ENCODE measurements around the gene TMED4.
A peak's percentile ranks its signal among the peaks of the same experiment; 100 is the strongest.
"Not testable (repeated sequence)": the region's sequence is repeated elsewhere in the genome, so short reads cannot be mapped to it uniquely, and the experiment has no call there.

TMED4 gene

DNA sequence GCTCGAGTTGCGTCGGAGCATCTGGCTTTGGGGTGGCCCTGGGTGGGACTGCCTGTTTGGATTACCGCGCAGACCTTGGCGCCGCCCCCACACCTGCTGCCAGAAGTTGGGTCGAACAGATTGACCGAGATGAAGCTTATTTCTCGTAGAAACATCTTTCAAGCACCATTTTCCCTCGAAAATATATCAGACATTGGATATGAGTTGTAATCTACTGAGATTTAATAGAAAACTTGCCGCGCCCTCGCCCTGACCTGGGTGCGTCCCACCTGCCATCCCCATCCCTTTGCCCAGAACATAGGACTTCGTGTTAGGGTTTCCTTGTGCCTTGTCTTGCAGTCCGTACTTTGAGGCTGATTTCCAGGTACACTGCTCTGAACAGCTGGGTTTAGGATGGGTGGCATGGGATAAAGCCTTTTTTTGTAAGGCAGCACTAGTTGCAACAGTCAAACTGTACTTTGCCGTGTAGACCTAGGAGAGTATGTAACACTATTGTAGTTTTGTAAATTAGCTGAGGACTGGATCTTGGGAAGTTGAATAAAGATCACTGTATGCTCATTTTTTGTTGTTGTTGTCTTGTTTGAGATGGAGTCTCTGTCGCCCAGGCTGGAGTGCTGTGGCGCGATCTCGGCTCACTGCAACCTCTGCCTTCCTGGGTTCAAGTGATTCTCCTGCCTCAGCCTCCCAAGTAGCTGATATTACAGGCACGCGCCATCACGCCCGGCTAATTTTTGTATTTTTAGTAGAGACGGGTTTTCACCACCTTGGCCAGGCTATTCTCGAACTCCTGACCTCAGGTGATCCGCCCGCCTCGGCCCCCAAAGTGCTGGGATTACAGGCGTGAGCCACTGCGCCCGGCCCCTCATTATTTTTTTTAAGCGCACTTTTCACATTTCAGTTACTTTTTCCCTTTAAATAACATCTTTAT, 25.4 kb upstream of the TMED4 start:
- no peak for DNase-seq

DNA sequence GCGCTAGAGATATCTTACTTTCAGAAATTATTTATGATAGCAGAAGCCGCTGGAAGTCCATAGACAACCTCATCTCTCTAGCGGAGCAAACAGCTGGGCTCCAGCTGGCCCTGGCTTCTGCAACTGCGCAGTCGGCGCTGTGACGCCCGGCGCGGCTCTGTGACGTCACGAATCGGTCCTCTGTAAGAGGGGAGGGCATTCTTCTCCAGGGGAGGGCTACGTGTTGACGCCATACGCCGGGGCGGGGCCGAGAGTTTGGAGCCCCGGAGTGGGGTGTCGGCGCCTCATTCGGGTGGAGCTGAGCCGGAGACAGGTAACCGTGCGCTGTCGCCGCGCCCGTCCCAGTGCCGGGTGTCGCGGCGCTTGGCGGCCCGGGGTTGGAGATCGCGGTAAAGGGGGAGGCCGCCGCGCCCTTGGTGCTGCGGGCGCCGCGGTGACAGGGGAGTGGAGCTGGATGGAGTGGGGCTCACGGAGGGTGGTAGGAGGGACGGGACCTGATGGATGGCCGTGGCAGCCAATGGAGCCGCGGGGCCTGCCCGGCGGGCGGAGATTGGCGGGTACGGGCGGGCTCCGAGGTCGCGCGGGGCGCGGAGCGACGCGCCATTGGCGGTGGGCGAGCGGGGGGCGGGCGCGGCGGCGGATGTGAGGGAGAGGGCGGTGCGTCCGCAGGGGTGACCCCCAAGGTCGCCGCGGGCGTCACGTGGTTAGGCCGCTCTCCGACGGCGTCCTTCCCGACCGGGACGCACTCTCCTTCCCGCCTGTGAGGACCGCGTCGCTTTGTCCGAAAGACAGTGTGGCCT, 24.5 kb upstream of the TMED4 start, which contains the start of gene OGDH:
OGDH (plus strand) TSS at position 287 of the 800 bp plus-strand sequence. CDS start 17,717 bp downstream, outside the sequence.
- DNase-seq = peak; percentile 99

DNA sequence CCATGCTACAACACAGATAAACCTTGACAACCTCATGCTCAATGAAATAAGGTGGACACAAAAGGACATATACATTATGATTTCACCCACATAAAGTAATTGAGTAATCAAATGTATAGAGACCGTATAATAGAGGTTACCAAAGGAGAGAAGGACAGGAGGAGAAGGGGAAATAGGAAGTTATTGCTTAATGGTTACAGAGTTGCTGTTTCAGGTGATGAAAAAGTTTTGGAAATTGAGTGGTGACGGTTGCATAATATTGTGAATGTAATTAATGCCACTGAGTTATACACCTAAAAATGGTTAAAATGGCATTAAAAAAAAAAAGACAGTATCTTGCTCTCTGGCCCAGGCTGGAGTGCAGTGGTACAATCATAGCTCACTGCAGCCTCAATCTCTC, 22.9 kb upstream of the TMED4 start:
- DNase-seq = no peak

DNA sequence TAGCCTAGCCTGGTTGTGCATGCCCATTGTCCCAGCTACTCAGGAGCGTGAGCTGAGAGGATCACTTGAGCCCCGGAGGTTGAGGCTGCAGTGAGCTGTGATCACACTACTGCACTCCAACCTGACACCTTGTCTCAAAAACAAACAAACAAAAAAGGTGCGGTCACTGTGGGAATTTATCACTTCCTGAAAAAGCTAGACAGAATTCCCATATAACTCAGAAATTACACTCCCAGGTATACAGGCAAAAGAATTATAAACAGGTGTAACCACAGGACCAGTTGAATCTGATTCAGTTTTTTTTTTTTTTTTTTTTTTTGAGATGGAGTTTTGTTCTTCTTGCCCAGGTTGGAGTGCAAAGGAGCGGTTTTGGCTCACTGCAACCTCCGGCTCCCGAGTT, 21.2 kb upstream of the TMED4 start:
- DNase-seq = no peak

DNA sequence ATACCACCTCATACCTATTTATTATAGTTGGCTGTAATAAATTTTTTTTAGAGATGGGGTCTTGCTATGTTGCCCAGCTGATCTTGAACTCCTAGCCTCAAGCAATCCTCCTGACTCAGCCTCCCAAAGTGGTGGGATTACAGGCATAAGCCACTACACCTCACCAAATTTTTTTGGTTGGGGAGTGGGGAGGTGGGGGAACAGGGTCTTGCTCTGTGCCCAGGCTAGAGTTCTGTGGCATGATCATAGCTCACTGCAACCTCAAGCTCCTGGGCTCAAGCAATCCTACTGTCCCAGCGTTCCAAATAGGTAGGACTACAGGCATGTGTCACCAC, 20.5 kb upstream of the TMED4 start:
- no peak for DNase-seq

DNA sequence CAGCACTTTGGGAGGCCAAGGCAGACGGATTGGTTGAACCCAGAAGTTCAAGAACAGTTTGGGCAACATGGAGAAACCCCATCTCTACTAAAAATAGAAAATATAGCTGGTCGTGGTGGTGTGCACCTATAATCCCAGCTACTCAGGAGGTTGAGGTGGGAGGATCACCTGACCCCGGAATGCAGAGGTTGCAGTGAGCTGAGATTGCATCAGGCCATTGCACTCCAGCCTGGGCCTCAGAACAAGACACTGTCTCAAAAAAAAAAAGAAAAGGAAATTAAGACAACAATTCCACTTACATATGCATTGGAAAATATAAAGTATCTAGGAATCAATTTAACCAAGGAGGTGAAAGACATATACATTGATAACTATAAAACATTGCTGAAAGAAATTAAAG, 17.2 kb upstream of the TMED4 start:
- DNase-seq = no peak

DNA sequence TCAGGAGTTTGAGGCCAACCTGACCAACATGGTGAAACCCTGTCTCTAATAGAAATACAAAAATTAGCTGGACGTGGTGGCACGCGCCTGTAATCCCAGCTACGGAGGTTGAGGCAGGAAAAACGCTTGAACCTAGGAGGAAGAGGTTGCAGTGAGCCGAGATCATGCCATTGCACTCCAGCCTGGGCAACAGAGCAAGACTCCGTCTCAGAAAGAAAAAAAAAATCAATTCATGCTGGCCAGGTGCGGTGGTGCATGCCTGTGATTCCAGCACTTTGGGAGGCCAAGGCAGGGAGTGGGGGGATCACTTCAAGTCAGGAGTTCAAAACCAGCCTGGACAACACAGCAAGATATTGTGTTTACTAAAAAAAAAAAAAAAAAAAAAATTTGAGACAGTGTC, 15.2 kb upstream of the TMED4 start:
- DNase-seq = not testable (repeated sequence)

DNA sequence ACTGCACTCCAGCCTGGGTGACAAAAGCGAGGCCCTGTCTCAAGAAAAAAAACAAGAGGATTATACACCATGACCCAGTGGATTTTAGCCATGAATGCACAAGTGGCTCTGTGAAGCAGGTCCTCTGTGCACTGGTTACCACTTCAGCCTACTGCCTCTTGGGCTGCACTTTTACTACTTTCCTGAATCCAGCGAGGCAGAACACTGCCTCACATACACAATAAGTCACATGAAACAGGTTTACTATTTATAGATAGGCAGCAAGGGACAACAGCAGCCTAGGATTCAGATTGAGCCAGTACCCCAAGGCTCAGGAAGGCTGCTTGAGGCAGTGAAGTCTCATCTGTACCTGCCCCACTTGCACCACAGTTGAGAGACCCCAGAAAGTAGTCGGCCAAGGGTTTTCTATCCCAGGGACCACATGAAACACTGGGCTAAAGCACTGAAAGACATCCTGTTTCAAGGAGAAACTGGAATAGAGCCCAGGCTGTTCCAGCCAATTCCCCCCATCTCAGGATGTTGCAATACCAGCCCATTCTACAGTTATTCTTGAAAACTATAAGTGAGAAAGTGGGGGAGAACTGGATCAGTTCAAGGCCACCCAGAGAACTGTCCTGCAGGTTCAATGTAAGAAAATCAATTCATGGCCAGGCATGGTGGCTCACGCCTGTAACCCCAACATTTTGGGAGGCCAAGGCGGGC, 14.1 kb upstream of the TMED4 start:
- DNase-seq = no peak

DNA sequence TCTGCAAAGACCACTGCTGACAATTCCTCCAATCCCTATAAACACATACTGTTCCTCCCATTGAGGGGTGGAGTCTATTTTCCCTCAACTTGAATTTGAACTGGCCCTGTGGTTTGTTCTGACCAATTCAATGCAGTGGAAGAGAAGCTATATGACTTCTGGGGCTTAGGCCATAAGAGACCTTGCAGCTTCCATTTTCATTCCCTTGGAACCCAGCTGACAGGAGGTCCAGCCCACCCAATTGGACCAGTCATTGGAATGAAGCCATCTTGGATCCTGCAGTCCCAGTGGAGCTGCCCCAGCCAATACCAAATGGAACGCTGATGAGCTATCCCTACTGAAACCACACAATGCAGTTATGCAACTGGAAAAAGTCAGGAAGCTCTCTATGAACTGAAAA, 8.9 kb upstream of the TMED4 start:
- DNase-seq = no peak

DNA sequence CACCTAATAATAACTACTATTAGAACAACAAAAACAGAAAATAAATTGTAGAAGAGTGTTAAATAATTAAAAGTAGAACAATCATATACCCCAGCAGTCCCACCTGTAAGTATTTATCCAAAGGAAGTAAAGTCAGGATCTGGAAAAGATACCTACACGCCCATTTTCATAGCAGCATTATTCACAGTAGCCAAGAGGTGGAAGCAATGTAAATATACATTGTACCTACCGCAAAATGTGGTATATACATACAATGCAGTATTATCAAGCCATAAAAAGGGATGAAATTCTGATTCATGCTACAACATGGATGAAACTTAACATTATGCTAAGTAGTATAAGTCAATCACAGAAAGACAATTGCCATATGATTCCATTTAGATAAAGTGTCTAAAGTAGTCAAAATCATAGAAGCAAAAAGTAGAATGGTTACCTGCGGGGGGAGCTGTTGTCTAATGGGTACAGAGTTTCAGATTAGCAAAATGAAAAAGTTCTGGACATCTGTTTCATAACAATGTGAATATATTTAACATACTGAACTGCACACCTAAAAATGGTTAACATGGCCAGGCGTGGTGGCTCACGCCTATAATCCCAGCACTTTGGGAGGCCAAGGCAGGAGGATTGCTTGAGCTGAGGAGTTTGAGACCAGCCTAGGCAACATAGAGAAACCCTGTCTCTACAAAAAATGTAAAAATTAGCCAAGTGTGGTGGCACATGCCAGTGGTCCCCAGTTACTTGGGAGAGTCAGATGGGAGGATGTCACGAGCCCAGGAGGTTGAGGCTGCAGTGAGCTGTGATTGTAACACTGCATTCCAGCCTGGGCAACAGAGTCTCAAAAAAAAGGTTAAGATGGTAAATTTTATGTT, 6.0 kb upstream of the TMED4 start:
- no peak for DNase-seq

DNA sequence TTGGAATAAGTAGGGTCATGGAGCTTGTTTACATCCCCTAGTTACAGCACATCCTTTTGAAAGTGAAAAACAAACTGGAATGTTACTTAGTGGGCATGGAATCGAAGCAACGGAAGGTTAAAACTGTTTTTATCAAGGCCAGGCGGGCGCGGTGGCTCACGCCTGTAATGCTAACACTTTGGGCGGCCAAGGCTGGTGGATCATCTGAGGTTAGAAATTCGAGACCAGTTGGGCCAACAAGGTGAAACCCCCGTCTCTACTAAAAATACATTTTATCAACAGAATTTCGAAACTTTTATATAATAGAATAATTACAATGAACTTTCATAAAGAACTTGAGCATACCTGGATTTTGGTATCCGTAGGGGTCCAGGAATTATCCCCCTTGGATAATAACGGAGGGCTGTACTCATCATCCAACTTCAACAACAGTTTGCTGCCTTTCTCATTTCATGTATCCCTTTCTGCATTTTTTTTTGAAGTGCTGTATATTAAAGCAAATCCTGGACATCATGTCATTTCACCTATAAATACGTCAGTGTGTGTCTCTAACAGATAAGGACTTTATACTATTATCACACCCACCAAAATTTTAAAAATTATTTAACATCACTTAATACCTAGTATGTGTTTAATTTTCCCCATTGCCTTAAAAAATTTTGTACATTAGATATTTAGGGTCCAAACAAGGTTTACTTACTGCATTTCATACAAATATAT, 1.3 kb upstream of the TMED4 start:
- DNase-seq = no peak

DNA sequence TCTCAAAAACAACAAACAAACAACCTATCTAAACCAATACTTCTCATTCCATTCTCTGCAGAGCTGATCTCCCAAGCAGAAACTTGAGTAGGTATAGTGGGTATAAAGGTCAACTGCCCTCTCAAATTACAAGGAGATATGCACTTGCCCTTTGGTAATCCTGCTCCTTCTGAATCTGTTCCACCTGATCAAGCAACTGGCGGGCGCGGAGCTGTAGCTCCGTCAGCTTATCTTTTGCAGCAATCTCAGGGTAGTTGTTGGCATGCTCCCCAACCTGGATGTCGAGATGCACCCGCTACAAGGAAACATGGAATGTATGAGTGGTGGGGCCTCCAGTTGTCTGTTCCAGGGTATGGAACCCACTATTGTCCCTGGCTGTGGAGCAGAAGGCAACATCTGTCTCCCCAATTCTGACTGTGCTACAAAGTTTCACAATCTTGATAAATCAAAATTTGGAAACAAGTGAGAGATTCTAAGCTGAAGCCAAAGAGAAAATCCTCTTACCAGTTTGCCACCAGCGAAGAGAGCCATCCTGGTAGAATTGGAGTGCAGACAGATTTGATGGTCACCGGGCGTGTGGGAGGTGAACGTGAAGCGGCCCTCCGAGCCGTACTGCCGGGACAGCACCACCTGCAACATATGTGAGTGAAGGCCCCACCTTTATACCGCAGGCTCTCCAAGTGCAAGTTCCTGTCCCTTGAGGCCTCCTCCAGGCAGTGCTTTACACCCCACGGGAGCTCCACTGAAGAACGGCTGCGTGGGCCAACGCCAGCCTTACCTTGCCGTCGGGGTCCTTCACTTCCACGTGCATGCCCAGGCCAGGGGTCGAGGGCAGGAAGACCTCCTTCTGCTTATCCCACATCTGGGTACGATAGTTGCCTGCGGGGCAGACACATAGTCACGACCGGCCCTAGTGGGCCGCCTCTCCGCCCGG, 819 bp downstream of the TMED4 start:
- peak; percentile 57 for DNase-seq

DNA sequence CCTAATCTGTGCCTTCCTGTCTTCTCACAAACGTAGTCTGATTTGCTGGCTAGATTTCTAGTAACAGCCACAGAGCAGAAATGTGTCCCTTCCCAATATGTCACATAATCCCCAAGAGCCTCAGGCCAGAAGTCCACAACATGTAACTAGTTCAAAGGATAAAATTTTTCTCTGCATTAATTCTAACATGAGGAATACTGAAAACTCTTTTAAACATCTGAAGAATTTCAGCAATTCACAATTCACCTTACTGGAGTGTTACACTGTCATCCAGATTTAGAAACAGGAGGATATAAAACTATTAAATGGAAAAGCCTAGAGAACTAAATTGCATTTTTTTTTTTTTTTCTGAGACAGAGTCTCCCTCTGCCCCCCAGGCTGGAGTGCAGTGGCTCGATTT, 5.8 kb downstream of the TMED4 start:
- DNase-seq = no peak

DNA sequence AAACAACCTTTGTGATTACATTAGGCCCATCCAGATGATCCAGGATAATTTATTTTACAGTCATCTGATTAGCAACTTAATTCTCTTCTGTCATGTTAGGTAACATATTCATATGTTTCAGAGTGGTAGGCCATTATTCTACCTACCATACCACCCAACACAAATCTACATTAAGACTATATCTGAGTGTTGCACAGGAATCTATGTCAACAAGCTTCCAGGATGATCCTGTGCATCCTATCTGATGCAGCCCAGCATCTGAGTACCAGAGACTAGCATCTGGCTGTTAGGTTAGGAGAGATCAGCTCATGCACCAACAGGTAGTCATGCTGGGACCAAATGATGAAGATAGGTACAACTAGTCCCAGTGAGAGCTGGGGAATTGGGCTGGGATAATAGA, 7.0 kb downstream of the TMED4 start:
- DNase-seq = no peak

DNA sequence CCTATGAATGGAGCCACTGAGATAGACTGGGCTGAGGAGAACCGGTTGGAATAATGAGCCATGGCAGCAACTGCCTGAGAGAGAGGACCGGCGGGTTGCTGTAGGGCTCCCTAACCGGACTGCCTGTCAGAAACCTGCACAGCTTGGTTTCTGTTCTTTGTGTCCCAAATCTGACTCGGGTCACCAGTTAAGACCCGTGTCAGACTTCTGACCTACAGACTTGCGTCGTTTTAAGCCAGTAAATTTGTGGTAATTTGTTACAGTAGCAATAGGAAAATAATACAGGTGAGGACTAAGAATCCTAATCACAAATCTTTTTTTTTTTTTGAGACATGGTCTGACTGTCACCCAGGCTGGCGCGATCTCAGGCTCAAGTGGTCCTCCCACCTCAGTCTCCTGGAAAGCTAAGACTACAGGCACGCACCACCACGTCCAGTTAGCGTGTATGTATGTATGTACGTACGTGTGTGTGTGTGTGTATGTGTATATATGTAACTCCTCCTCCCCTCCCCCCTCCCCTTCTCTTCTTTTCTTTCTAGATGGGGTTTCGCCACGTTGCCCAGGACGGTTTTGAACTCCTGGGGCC, 7.7 kb downstream of the TMED4 start:
- no peak for DNase-seq

DNA sequence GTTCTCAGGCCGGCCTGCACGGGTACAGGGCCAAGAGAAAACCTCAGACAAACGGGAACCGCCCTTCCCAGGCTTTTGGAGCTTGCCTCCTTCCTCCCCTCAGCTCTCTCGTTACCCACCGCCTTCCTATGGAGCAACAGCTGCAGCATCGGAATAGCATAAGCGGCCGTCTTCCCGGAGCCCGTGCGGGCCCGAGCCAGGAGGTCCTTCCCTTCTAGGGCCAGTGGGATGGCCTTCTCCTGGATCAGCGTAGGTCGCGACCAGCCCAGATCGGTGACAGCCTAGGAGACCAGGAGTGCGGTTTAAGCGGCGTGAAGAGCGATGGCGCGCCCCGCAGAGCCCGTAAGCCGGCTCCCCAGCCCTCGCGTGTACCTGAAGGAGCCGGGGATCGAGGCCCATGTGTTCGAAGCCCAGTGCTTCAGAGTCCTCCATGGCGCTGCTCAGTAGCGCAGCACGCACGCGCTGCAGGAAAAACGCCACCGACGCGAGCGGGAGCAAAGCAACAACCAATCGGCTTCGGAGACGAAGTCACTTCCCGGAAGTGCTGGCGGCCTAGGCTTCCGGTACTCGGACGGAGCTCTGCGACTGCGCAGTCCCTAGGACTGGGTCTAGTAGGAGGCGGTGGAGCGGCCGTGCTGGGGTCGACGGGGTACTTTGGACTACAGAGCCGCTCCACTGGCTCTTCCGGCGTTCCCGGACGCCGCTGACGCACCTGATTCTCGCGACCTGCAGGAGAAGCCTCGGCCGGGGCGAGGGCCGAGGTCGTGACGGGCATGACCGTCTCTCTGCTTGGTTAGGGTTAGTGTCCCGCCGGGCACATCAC, 8.4 kb downstream of the TMED4 start, which contains the start of gene DDX56:
DDX56 (minus strand) TSS at position 445 of the 823 bp plus-strand sequence; CDS start at position 432, 13 bp downstream.
- DNase-seq = peak; percentile 92

DNA sequence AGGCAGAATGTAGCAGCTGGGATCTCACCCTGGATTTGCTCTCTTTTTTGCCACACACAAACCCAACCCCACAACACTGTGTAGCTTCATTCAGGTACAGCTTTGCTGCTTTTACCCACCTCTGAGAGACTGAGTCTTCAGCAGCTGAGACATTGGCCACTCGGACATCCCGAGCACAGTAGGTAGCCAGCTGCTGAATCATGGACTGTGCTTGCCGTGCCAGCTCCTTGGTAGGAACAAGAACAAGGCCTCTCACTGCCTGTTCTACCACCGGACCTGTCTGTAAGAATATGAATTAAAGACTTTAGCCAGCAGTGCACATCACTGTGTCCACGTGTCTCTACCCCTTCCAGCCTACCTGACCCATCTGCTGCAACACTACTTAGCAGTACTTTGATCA, 9.3 kb downstream of the TMED4 start:
- no peak for DNase-seq

DNA sequence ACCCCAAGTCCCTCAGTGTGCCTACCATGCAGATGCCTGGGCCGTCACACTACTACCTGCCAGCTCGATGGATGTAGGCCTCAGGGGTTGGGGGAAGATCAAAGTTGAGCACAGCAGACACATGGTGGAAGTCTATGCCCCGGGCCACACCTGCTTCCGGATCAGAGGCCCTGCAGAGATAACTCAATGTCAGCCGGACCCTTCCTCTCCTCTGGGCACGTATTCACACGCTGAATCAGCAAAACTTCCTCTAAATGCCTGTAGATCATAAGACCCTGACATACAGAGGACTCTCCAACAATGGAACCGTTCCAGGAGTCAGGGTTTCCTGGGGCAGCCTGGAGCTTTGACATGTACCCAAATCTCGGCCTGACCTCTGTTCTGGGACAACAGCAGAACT, 12.1 kb downstream of the TMED4 start:
- DNase-seq = no peak

Data from activated CD4-positive, CD25-positive, alpha-beta regulatory T cell treated with anti-CD3 and anti-CD28 coated beads, Interleukin-2, amount 50 U/mL, for 72 hours (primary cell).